HG03045 (cell line): ENCODE measurements around the gene ITPR1.

Source experiments
- ATAC-seq: cut with Tn5 transposase; IDR thresholded peaks from one replicate; pipeline ENCODE4 v1.9.1; 2021; ENCODE audit warnings: mild to moderate bottlenecking, moderate library complexity; ENCODE audit not compliant: unreplicated experiment

Gene ITPR1

GRCh38 chr3:4837374-4837930 is 344.3 kb downstream of the ITPR1 start:
- ATAC-seq, result no peak

GRCh38 chr3:4838621-4839022 is 345.5 kb downstream of the ITPR1 start:
- ATAC-seq, result peak; percentile 34

- no peak for ATAC-seq
These were observed 346.1 kb downstream of the ITPR1 start for GRCh38 chr3:4839278-4839677.

GRCh38 chr3:4841225-4841624 is 348.1 kb downstream of the ITPR1 start:
- ATAC-seq, result no peak

GRCh38 chr3:4841776-4842440 is 348.8 kb downstream of the ITPR1 start:
- ATAC-seq, result no peak

- no peak for ATAC-seq
These were observed 350.5 kb downstream of the ITPR1 start for GRCh38 chr3:4843619-4844018.

GRCh38 chr3:4845882-4846281 is 352.7 kb downstream of the ITPR1 start:
- ATAC-seq, result peak; percentile 53

GRCh38 chr3:4846543-4846942 is 353.4 kb downstream of the ITPR1 start:
- no peak for ATAC-seq

- no peak for ATAC-seq
These were observed 355.2 kb downstream of the ITPR1 start for GRCh38 chr3:4848176-4848825.

- ATAC-seq, result no peak
These were observed 356.0 kb downstream of the ITPR1 start for GRCh38 chr3:4849136-4849535.

- no peak for ATAC-seq
These were observed 356.6 kb downstream of the ITPR1 start for GRCh38 chr3:4849739-4850138.

- ATAC-seq, result peak; percentile 61
These were observed 357.2 kb downstream of the ITPR1 start for GRCh38 chr3:4850211-4850927.

GRCh38 chr3:4850928-4851265 is 357.7 kb downstream of the ITPR1 start:
- ATAC-seq, result peak; percentile 46

GRCh38 chr3:4852780-4853748 is 359.9 kb downstream of the ITPR1 start:
- no peak for ATAC-seq

GRCh38 chr3:4853749-4854140 is 360.6 kb downstream of the ITPR1 start:
- no peak for ATAC-seq

GRCh38 chr3:4855676-4856075 is 362.5 kb downstream of the ITPR1 start:
- no peak for ATAC-seq

- ATAC-seq, result no peak
These were observed 363.0 kb downstream of the ITPR1 start for GRCh38 chr3:4856136-4856535.

GRCh38 chr3:4856564-4856963 is 363.4 kb downstream of the ITPR1 start:
- ATAC-seq, result no peak

GRCh38 chr3:4856986-4857385 is 363.8 kb downstream of the ITPR1 start:
- no peak for ATAC-seq

- no peak for ATAC-seq
These were observed 366.6 kb downstream of the ITPR1 start for GRCh38 chr3:4859788-4860187.

GRCh38 chr3:4862973-4863372 is 369.8 kb downstream of the ITPR1 start:
- ATAC-seq, result no peak
